OCI-LY7 (cell line): ENCODE measurements around the gene PRKG1. TPM values are rescaled to one million over a fixed set of nuclear protein-coding genes. Genes with fewer than 3 reads are reported as not detected.
A peak's percentile ranks its signal among the peaks of the same experiment; 100 is the strongest.

Experiments used
- BruUV-seq: library from RNA; stranded (reverse); fragments of 400-500 nt; replicated peaks from 2 replicates; lab custom pipeline; 2021; lab: Mats Ljungman, UMichigan
- CTCF ChIA-PET: fragments of 300-600 bp; sonication (Branson Sonifier 250); formaldehyde crosslinking; loops from one replicate; lab custom pipeline; 2022; ENCODE audit warnings: antibody characterized with exemption; ENCODE audit not compliant: unreplicated experiment; lab: Charles Lee
- POLR2A ChIA-PET: fragments of 300-600 bp; sonication (Branson Sonifier 250); formaldehyde crosslinking; loops from one replicate; lab custom pipeline; 2022; ENCODE audit warnings: antibody characterized with exemption; lab: Charles Lee
- DNase-seq: peaks from one replicate; pipeline ENCODE4 v3.0.0-alpha.2; 2015; ENCODE audit warnings: low spot score
- H2AFZ ChIP-seq: fragments of 200-600 bp; sonication (generic), shearing (Covaris generic); 2 replicates; pipeline ENCODE4 v1.6.1; 2014; ENCODE audit warnings: mild to moderate bottlenecking, antibody characterized with exemption, low read length, moderate library complexity
- H3K27ac ChIP-seq: fragments of 200-600 bp; sonication (generic); 2 replicates; pipeline ENCODE4 v1.5.1; 2014; ENCODE audit warnings: mixed run types, low read depth, mild to moderate bottlenecking, moderate library complexity, low read length, inconsistent platforms; ENCODE audit not compliant: poor library complexity, severe bottlenecking
- H3K36me3 ChIP-seq: fragments of 200-600 bp; sonication (generic); 2 replicates; pipeline ENCODE4 v1.6.1; 2014; ENCODE audit warnings: mild to moderate bottlenecking, antibody characterized with exemption, low read length, moderate library complexity, mixed read lengths; ENCODE audit not compliant: insufficient read depth
- H3K4me1 ChIP-seq: fragments of 200-600 bp; sonication (generic); 2 replicates; pipeline ENCODE4 v1.5.1; 2014; ENCODE audit warnings: mild to moderate bottlenecking, low read length; ENCODE audit not compliant: insufficient read depth, poor library complexity, severe bottlenecking
- H3K4me2 ChIP-seq: fragments of 200-600 bp; sonication (generic); 2 replicates; pipeline ENCODE4 v1.6.1; 2014; ENCODE audit warnings: mild to moderate bottlenecking, low read length
- H3K4me3 ChIP-seq: fragments of 200-600 bp; sonication (generic); 2 replicates; pipeline ENCODE4 v1.5.1; 2014; ENCODE audit warnings: mild to moderate bottlenecking, low read depth, low read length; ENCODE audit not compliant: poor library complexity, severe bottlenecking
- H3K79me2 ChIP-seq: fragments of 200-600 bp; sonication (generic); 2 replicates; pipeline ENCODE4 v1.6.1; 2016; ENCODE audit warnings: low read depth, mild to moderate bottlenecking, low read length, moderate library complexity, mixed read lengths; ENCODE audit not compliant: insufficient read depth
- H3K9me2 ChIP-seq: fragments of 200-600 bp; sonication (generic); 2 replicates; pipeline ENCODE4 v1.6.1; 2016; ENCODE audit warnings: mild to moderate bottlenecking, low read length, mixed read lengths; ENCODE audit not compliant: insufficient read depth
- H3K9me3 ChIP-seq: fragments of 200-600 bp; sonication (generic); 2 replicates; pipeline ENCODE4 v1.6.1; 2014; ENCODE audit warnings: mild to moderate bottlenecking, mixed run types, low read length, mixed read lengths
- H4K20me1 ChIP-seq: fragments of 200-600 bp; sonication (generic); 2 replicates; pipeline ENCODE4 v1.6.1; 2014; ENCODE audit warnings: mild to moderate bottlenecking, antibody characterized with exemption, low read length, moderate library complexity, mixed read lengths; ENCODE audit not compliant: insufficient read depth
- CTCF ChIP-seq: fragments of 200-600 bp; sonication (generic); conservative IDR thresholded peaks from 2 replicates; pipeline ENCODE4 v1.5.1; 2014; ENCODE audit warnings: mild to moderate bottlenecking, antibody characterized with exemption, low read length, moderate library complexity, mixed read lengths
- EZH2phosphoT487 ChIP-seq: fragments of 200-600 bp; sonication (generic); IDR thresholded peaks from 2 replicates; pipeline ENCODE4 v1.6.1; 2018; ENCODE audit warnings: low read depth, borderline replicate concordance, mild to moderate bottlenecking, mixed run types, antibody characterized with exemption, low read length, moderate library complexity, mixed read lengths
- intact Hi-C: fragments of 100-400 bp; cut with micrococcal nuclease; formaldehyde crosslinking; loops from one replicate; pipeline ENCODE4 v1.10.0; 2022; ENCODE audit not compliant: unreplicated experiment
- total RNA-seq, 2 experiments: library from RNA; depleted of rRNA in 1 of 2; stranded (reverse); fragments of >200 nt in 1 of 2; shearing (Covaris generic) in 1 of 2; gene quantifications; 2 replicates each; pipeline ENCODE4 v1.2.3, GENCODE V29; 2014 to 2022

The PRKG1 gene
- total RNA-seq, 2 experiments from 2014 or later: not detected

- Histone ChIP-seq H3K4me2 (no peak overlapping the region), H3K9me3 (no peaks in the 10 kb centered on the region), H3K36me3 (no peaks in the 10 kb centered on the region), H4K20me1 (no peaks in the 10 kb centered on the region), H2AFZ (no peak overlapping the region), H3K27ac (no peak overlapping the region), H3K79me2 (no peaks in the 10 kb centered on the region), H3K4me3 (no peak overlapping the region), H3K4me1 (no peaks in the 10 kb centered on the region), H3K9me2 (no peaks in the 10 kb centered on the region)
- no TSS peak for BruUV-seq
- intact Hi-C loops: no loop called here
- TF ChIP-seq CTCF (no peak), EZH2phosphoT487 (no peak)
- CTCF ChIA-PET: no interaction called here
- DNase-seq: no peak
- POLR2A ChIA-PET: no interaction called here
These were observed 1096.5 kb downstream of the PRKG1 start for GRCh38 chr10:52170776-52171175.

DNA sequence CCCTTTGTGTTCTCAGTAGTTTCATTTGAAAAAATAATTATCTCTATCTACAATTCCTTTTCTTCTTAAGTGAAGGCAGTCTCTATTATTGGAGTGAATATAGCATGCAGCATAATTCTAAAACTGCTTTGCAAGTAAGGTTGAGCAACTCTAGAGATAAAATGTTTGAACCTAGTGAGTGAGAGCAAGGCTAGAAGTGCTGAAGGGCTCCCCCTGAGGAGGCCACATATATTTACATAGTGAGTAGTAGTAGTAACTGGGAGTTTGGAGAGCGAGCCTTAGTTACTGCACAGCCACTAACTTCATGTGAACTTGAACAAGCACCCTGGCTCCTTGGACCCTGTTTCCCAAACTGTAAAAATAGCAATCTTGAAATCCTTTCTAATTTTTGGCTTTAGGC is 1098.3 kb downstream of the PRKG1 start:
- intact Hi-C loops: no loop called here
- Histone ChIP-seq H3K4me2 (no peak overlapping the region), H3K9me3 (no peaks in the 10 kb centered on the region), H3K4me3 (no peak overlapping the region), H3K27ac (no peak overlapping the region), H3K9me2 (no peaks in the 10 kb centered on the region), H3K36me3 (no peaks in the 10 kb centered on the region), H2AFZ (no peak overlapping the region), H3K4me1 (no peaks in the 10 kb centered on the region), H3K79me2 (no peaks in the 10 kb centered on the region), H4K20me1 (no peaks in the 10 kb centered on the region)
- CTCF ChIA-PET: no interaction called here
- no TSS peak for BruUV-seq
- POLR2A ChIA-PET: no interaction called here
- TF ChIP-seq EZH2phosphoT487 (no peak), CTCF (0 out of 2 replicates have a peak, but pooled peaks have one; percentile 19)
- DNase-seq: no peak

GRCh38 chr10:52185256-52185655 is 1111.0 kb downstream of the PRKG1 start:
- Histone ChIP-seq H3K4me3 (no peak overlapping the region), H4K20me1 (no peaks in the 10 kb centered on the region), H3K79me2 (no peaks in the 10 kb centered on the region), H3K4me1 (no peaks in the 10 kb centered on the region), H2AFZ (no peak overlapping the region), H3K9me2 (no peaks in the 10 kb centered on the region), H3K4me2 (no peak overlapping the region), H3K36me3 (no peaks in the 10 kb centered on the region), H3K9me3 (no peaks in the 10 kb centered on the region), H3K27ac (no peak overlapping the region)
- no peak for DNase-seq
- intact Hi-C loops: no loop called here
- no peak for TF ChIP-seq EZH2phosphoT487
- no peak for TF ChIP-seq CTCF
- POLR2A ChIA-PET: no interaction called here
- CTCF ChIA-PET: no interaction called here
- no TSS peak for BruUV-seq
